GM19099 (cell line): ENCODE data around the gene GREB1.

Experiments
- POLR2A ChIP-seq: IDR thresholded peaks from 3 replicates; pipeline ENCODE4 v1.6.1; 2011; ENCODE audit warnings: low read depth; ENCODE audit not compliant: insufficient read length; ENCODE audit errors: extremely low read depth

The GREB1 gene

DNA sequence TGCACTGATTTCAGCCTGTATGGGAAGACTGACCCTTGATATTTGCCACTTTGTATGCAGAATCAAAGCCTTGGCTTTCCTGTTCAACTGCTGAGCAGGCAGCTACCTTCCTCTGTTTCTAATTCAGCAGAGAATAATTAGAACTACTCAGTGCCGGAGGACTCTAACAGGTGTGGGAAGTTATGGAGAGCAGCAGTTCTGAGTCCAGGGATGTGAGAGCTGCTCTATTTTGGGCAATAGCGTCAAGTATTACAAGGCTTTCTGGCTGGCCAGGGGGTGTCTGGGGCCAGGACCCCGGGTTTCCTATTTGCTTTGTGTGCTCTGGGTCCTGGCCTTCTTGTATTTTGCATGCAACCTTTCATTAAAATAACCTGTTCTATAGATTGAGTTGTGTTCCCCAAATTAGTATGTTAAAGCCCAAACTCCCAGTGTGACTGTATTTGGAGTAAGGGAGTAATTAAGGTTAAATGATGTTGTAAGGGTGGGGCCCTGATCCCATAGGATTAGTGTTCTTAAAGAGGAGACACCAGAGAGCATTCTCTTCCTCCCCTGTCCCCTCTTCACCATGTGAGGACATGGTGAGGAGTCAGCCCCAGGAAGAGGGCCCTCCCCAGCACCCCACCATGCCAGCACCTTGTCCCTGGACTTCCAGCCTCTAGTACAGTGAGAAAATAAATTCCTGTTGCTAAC lies 141.7 kb downstream of the GREB1 start:
- no peak for TF ChIP-seq POLR2A

DNA sequence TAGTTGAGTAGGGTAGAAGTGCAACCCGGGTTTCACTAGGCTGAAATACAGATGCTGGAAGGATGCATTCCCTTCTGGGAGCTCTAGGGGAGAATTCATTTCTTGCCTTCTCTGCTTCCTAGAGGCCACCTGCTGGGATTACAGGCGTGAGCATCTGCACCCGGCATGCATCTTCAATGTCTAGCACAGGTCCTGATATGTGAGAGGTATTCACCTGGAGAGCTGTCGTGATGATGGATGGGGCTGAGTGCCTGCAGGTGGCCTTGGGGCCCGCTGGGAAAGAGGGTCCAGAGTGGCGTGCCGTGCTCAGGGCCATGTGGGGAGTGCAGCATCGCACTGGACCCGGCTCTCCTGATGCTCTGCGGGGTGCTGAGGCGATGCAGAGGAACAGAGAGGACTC lies 142.8 kb downstream of the GREB1 start:
- no peak for TF ChIP-seq POLR2A

DNA sequence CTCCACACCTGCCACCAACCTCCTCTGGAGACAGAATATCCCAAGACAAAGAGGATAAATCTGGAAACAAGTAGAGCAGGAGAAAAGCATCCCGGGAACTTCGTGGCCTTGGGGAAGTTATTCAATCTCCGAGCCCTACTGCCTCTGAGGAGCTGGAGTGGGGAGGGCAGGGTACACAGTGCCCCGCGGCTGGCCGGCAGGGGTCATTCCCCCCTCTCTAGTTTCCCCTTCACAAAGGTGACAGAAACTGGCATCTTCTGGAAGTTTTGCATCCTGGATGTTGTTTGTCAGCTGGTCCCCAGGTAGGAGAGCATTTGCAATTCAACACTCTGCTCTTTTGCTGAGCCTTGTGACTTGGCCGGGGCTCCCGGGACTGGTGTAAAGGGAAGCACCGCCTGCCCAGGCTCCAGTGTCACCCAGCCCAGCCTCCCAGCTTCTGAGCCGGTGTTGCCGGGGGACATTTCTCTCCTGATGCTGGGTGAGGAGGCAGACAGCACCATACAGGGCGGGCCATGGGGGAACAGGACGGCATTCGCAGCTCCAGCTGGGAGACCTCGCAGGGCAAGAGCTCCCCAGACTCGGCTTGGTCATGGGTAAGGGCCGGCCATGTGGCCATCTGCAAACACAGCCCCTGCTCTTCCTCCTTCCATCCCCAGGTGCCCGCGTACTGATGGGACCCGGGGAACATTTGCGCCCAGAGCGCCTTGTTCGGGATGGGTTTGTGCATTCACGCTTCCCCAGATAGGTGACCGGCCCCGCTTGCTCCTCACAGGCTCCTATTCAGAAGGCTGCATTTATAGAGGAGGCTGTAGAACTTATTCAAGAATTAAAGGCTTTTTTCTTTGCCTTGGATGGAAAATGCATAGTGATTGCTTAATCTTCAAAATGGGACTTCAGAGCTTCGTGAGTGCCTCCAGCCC lies 143.6 kb downstream of the GREB1 start:
- no peak for TF ChIP-seq POLR2A

DNA sequence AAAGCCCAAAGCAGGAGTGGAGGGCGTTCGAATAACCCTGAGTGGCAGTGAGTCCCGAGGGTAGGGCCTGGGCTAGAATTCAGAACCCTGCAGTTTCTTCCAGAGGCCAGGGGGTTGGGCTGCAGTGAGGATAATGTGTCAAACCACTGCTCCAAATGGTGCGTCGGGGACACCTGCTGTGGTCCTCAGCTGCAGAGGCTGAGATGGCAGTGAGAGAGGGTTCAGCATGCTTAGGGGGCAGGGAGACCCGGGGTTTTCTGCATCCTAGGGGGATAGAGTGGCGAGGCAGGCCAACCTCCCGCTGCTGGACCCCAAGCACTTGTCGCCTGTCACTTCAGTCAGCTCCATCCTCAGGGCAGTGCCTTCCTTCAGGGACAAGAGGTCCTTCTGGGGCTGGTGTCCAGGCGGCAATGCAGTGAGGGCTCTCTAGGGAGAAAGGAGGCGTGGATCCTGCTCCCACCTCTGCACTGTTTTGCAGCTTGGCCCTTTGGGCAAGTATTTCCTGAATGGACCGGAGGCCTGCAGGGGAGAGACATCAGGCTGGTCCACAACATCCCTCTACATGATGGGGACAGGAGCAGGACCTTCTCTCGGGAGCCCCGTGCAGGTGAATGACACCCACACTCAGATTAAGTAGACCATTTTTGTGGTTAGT lies 144.6 kb downstream of the GREB1 start:
- TF ChIP-seq POLR2A, result no peak

DNA sequence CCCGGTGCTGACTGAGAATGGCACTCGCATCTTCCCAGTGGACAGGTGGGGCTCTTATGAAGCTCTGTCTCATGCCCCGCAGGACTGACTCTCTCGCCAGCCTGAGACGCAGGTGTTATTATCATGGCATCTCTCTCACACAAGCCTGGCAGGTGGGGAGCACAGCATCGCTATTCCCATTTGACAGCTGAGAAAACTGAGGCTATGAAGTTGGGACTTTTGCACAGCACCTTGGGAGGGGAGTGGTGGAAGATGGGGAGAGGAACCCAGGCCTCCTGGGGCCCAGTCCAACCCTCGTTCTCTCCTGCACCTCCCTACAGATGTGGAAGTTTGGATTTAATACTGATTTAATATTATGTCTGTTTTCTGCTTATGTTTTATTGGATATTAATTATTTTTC lies 145.2 kb downstream of the GREB1 start:
- no peak for TF ChIP-seq POLR2A

DNA sequence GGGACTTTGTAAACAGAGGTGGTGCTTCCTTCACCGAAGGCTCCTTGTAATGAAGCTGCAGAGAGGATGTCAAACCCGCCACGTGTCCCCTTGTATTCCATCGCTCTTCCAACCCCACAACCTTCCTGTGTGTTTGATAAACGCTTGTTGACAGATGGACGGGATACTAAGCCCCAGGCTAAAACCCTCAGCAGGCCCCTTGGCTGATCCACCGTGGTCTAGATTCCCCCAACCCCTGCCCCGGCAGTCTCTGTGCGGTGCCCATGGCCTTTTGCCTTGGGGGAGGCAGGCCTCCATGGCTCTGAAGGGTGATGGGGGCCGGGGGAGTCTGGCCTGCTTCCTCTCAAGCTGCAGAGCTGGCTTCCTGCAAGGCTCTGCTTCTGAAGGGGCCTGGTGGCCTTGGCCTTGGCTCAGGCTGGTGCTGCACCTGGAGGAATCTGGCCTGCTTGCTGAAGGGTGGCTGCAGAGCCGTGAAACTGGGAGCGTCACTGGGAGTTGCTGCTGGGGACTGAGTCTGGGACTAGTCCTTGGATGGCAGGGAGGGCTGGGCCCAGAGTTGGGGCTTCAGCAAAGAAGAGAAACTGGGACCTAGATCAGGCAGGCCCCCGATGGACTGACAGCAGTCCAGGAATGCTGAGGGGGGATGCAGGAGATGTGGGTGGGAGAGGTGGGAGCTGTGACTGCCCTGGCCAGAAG lies 145.8 kb downstream of the GREB1 start:
- TF ChIP-seq POLR2A, result no peak

DNA sequence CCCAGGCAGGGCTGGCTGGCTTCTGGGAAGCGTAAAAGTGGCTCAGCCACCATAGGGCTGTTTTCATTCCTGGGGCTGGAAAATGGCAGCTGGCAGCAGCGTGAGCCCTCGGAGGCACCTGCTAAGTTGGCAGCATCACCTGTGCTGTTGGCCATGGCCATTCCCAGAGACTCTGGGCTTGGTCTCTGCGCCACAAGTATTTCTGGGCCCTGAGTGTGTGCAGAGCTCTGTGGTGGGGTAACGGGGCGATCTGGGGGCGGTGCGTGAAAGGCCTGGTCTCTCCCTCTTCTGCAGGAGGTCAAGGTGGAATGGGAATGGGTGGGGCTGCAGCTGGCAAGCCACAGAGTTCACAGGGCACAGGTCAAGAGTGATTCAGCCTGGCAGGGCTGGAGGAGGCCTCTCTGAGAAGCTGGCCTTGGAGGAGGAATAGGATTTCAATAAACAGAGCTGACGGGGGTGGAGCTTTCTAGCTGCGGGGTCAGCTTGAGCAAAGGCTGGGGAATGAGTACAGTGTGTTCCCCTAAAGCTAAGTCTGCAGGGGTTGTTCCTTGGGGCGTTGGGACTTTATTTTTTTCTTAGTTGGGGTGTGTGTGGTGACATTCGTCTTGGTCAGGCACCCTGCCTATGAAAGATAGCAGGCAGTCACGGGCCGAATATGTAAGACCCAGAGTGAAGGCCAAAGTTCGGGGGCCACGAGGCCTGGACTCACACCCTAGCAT lies 146.5 kb downstream of the GREB1 start:
- no peak for TF ChIP-seq POLR2A

DNA sequence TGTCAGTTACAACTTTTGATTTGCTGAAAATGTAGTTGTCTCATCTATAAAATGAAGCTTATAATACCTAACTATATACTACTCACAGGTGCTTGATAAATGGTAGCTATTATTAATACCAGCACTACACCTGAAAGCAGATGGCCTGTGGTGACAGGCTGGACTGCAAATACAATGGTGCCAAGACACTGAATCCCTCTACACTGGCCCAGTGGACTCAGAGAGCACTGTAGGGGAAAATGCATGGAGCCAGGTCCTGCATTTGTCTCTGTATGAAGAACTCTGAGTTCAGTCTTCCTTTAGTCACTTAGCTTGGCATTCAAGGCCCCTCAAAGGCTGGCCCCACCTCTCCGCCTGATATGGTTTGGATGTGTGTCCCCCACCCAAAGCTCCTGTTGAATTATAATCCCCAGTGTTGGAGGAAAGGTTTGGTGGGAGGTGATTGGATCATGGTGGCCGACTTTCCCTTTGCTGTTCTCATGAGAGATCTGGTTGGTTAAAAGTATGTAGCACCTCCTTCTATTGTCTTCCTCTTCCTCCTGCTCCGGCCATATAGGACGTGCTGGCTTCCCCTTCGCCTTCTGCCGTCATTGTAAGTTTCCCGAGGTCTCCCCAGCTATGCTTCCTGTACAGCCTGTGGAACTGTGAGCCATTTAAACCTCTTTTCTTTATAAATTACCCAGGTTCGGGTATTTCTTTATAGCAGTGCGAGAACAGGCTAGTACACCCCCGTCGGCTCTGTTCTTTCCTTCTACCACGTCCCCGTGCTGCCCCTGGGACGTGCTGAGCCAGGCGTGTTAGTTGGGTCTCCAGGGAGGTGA lies 147.3 kb downstream of the GREB1 start:
- no peak for TF ChIP-seq POLR2A

DNA sequence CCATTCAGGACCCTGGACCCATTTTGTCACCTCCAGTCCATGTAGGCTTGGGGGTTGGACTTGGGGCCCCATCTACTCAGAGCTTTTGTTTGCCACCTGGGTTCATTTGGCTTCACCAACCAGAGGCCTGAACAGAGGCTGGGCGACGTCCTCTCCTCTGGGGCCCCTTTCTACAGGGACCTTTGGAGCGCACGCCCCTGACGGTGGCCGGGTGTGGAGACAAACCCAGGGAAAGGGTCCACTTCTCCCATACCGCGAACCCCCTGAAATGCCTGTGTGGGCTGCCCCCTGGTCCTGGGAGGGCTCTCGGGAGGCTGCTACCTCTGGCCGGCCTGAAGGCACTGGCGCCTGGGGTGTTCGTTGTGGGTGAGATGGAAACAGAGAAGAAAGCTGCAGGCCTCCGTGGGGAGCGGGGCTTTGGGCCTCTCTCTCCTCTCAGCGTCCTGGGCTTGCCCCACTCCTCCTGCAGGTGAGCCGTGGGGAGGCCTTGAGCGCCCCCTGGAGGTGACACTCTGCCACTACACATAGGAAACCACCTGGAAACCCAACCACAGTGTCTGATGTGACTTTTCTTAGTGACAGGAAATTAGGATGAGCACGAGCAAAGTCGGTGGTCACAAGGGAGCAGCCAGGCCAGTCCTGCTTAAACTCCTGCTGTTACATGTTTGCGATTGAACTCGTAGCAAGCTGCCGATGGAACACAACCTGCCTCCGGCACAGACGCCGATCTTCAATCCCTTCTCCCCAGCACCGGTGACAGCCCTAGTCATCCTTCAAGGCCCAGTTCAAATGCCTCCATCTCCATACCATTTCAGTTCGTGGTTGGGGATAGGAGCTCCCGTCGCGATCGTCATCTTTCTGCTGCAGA lies 148.1 kb downstream of the GREB1 start:
- TF ChIP-seq POLR2A, result no peak

DNA sequence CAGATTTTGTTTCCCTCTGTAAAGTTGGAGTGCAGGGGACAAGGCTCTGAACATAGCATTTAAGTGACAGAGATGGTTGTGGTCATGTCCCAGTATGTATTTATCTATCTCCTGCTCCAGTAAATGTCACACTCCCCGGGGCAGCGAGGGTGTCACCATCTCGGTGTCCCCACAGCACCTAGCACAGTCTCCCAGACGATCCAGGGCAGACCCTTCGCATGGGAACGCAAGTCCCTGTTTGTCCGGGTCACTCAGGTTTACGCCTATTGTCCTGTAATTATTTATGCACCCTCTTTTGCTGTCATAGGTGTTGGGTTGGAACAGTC lies 148.7 kb downstream of the GREB1 start:
- no peak for TF ChIP-seq POLR2A

DNA sequence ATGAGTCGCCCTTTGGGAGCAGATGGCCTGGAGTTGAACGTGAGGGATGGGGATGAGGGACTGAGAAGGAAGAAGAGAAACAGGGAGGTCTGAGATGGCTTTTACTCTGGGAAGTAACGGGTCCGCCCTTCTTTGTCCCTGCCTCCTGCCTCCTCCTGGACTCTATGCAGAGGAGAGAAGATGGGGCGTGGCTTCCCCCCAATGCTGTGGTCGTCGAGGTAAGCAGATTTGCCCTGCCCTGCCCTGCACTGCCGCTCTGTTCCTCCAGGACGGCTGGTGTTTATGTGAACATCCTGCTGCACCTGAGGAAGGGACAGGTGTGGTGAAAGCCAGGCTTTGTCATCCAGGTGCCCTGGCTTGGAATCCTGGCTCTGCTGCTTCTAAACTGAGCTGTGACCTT lies 149.6 kb downstream of the GREB1 start:
- TF ChIP-seq POLR2A, result no peak

DNA sequence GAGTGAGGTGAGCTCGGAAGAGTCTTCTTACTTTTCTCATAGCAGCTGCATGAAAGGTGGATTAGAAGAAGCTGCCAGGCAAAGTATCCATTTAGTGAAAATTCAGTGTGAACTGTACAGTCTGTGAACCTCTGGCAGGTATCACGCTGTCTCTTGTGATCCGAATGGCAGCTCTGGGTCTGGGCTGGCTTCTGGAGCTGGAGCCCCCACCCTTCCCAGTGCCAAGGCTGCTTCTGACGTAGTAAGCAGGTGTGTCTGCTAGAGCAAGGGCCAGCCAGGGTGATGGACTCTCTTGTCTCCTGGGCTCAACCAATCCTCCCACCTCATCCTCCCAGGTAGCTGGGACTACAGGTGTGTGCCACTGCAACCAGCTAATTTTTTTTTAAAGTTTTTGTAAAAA lies 150.1 kb downstream of the GREB1 start:
- no peak for TF ChIP-seq POLR2A

DNA sequence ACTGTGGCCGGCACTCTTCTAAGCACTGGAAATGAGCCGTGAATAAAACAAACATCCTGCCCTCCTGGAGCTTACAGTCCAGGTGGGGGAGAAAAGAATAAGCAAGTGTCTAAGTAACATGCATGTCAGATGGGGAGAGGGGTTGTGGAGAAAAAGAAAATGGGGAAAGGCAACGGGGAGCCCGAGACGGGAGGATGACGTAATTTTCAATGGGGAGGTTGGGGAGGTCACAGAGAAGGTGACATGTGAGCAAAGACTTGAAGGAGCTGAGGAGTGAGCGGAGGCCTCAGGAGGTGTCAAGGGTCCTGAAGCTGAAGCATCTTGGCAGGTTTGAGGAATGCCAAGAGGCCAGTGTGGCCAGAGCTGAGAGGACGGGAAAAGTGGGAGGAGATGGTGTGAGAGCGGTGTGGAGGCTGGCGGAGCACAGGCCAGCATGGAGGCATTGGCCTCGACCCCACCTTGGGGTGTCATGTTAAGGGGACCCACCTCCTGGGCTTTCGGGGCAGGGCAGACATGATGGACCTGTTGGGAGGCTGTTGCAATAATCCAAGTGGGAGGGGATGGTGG lies 151.1 kb downstream of the GREB1 start:
- TF ChIP-seq POLR2A, result no peak
